HepG2 (cell line): ENCODE results near the gene UTF1. TPM values are rescaled to one million over a fixed set of nuclear protein-coding genes. Genes with fewer than 3 reads are reported as not detected.

Experiments used
- ATAC-seq: fragments of 200-7000 bp; cut with Tn5 transposase; 3 replicates; pipeline ENCODE4 v1.9.1; 2020; ENCODE audit warnings: mild to moderate bottlenecking, moderate library complexity
- BruUV-seq: library from RNA; stranded (reverse); fragments of 400-500 nt; replicated peaks from 2 replicates; lab custom pipeline; 2021; lab: Mats Ljungman, UMichigan
- CTCF ChIA-PET: fragments of 300-600 bp; formaldehyde crosslinking; extraction: SDS; loops from one replicate; lab custom pipeline; 2021; ENCODE audit warnings: low total read pairs, inconsistent platforms, low intra/inter-chr PET ratio; lab: Yijun Ruan, JAX
- POLR2A ChIA-PET: fragments of 350-600 bp; sonication (Branson Sonifier 250); formaldehyde crosslinking; loops from one replicate; lab custom pipeline; 2020; ENCODE audit warnings: antibody characterized with exemption, inconsistent platforms; lab: Yijun Ruan, JAX
- DNase-seq: peaks from one replicate; pipeline ENCODE4 v3.0.0-alpha.2; 2015; ENCODE audit warnings: low spot score
- FAIRE-seq: peaks from 3 replicates; lab custom pipeline; 2011; peaks lifted over from hg19 to GRCh38; lab: Jason Lieb, UNC
- H2AFZ ChIP-seq: one replicate; pipeline ENCODE4 v1.6.1; 2011; ENCODE audit warnings: low read length, inconsistent platforms
- H3K27ac ChIP-seq: fragments of 300-600 bp; 3 replicates; pipeline ENCODE4 v1.8.0; 2011; ENCODE audit warnings: mixed run types, mild to moderate bottlenecking, mixed read lengths, low read length, inconsistent platforms; ENCODE audit not compliant: insufficient read depth; ENCODE audit errors: extremely low read length
- H3K27me3 ChIP-seq, 2 experiments: fragments of 200-600 bp in 1 of 2; 2 replicates in 1 of 2; 3 replicates in 1 of 2; pipeline versions ENCODE4 v1.6.0 to v1.8.0; 2011; ENCODE audit warnings: low read length in 2 of 2, mild to moderate bottlenecking in 2 of 2, moderate library complexity in 2 of 2, inconsistent platforms in 1 of 2; ENCODE audit not compliant: insufficient read depth in 2 of 2, control insufficient read depth in 1 of 2
- H3K36me3 ChIP-seq, 2 experiments: fragments of 200-600 bp in 1 of 2; replicated peaks in 1 of 2; 2 replicates in 1 of 2; 3 replicates in 1 of 2; pipeline versions ENCODE4 v1.5.1 to v1.8.0; 2011; ENCODE audit warnings: low read length in 2 of 2, inconsistent platforms in 1 of 2; ENCODE audit not compliant: insufficient read depth in 2 of 2, control insufficient read depth in 1 of 2
- H3K4me1 ChIP-seq: 2 replicates; pipeline ENCODE4 v1.5.1; 2012; ENCODE audit warnings: low read length, inconsistent platforms; ENCODE audit not compliant: insufficient read depth
- H3K4me2 ChIP-seq: 2 replicates; pipeline ENCODE4 v1.6.0; 2011; ENCODE audit warnings: low read depth, low read length, inconsistent platforms
- H3K4me3 ChIP-seq, 3 experiments: fragments of 200-600 bp in 1 of 3; sonication (generic), shearing (Covaris generic) in 1 of 3; replicated peaks in 1 of 3; 2 replicates each; pipeline ENCODE4 v1.5.1; 2011 to 2016; ENCODE audit warnings: low read length in 3 of 3, inconsistent platforms in 2 of 3, low read depth in 2 of 3, mild to moderate bottlenecking in 2 of 3, control low read depth in 1 of 3, mixed read lengths in 1 of 3; ENCODE audit not compliant: insufficient read depth in 1 of 3
- H3K79me2 ChIP-seq: one replicate; pipeline ENCODE4 v1.6.1; 2011; ENCODE audit warnings: low read length, inconsistent platforms; ENCODE audit not compliant: insufficient read depth
- H3K9ac ChIP-seq: 2 replicates; pipeline ENCODE4 v1.6.0; 2011; ENCODE audit warnings: mild to moderate bottlenecking, low read depth, low read length, inconsistent platforms; ENCODE audit not compliant: insufficient read depth
- H3K9me3 ChIP-seq: 2 replicates; pipeline ENCODE4 v1.5.1; 2012; ENCODE audit warnings: mild to moderate bottlenecking, low read length
- H4K20me1 ChIP-seq: 2 replicates; pipeline ENCODE4 v1.6.0; 2011; ENCODE audit warnings: inconsistent platforms, mild to moderate bottlenecking, low read length, moderate library complexity; ENCODE audit not compliant: insufficient read depth
- RERE ChIP-seq: IDR thresholded peaks from 2 replicates; pipeline ENCODE4 v1.6.1; 2016; ENCODE audit warnings: low read depth, missing genetic modification reagents, missing compliant biosample characterization
- ZBTB4 ChIP-seq: sonication (generic); formaldehyde crosslinking; IDR thresholded peaks from 2 replicates; pipeline ENCODE4 v1.4.0; 2020; ENCODE audit warnings: missing genetic modification reagents, mild to moderate bottlenecking, borderline replicate concordance
- WGBS: methylation state at CpG from one replicate; pipeline ENCODE4 v1.1.6; 2017; ENCODE audit warnings: low lambda C conversion rate; 5-methylcytosine and 5-hydroxymethylcytosine counted together
- in situ Hi-C: cut with HindIII; loops from 2 replicates; pipeline ENCODE4 v1.10.0; 2017; ENCODE audit warnings: low pct_unique_long_range_greater_than_20kb; ENCODE audit not compliant: extremely low pct_ligation_motif_present
- intact Hi-C: fragments of 100-400 bp; cut with micrococcal nuclease; formaldehyde crosslinking; loops from one replicate; pipeline ENCODE4 v1.10.0; 2022; ENCODE audit not compliant: unreplicated experiment
- polyA plus RNA-seq, 8 experiments: library from polyadenylated mRNA; depleted of rRNA in 3 of 8; stranded (reverse) in 7 of 8; unstranded in 1 of 8; fragments of >200 nt; fragmentation: Illumina TruSeq in 4 of 8; extraction: Trizol in 4 of 8; gene quantifications; 2 replicates each; pipeline versions ENCODE4 v1.2.1 to v1.2.3, GENCODE V29; 2011 to 2016; ENCODE audit warnings: low read depth in 4 of 8, missing spikeins in 1 of 8, mixed read lengths in 1 of 8; ENCODE audit not compliant: insufficient read depth in 1 of 8
- total RNA-seq, 5 experiments: library from RNA; depleted of rRNA; stranded (reverse); fragments of >200 nt; fragmentation: Illumina TruSeq; extraction: Trizol; gene quantifications; 2 replicates each; pipeline ENCODE4 v1.2.3, GENCODE V29; 2016; ENCODE audit warnings: low read depth in 1 of 5

The UTF1 gene
- total and polyA plus RNA-seq, 2 of the 13 experiments (the other 11 are each of a cell fraction or from before 2014, with no cell fraction given), result not detected

- no peak for TF ChIP-seq ZBTB4 (CRISPR knock-in tag)
Measured at GRCh38 chr10:133219782-133220181, 10.2 kb upstream of the UTF1 start (continued).

- H3K4me2 ChIP-seq, result no peak overlapping the region
- no peak overlapping the region for H3K27ac ChIP-seq
- peaks cover 14 to 59% of the 10 kb centered on the region in 2 experiments for H3K27me3 ChIP-seq
- no peak for TF ChIP-seq RERE (CRISPR knock-in tag)
- peak; percentile 23; the same call in 1 of the 3 replicates for ATAC-seq
- intact Hi-C loops (no loop called here), in situ Hi-C loops (no loop called here)
- no TSS peak for BruUV-seq
- 18% methylated on average over 9 of the region's 11 CpGs for WGBS
- H3K4me1 ChIP-seq, result no peaks in the 10 kb centered on the region
- H3K4me3 ChIP-seq, result no peak overlapping the region
- no peak for DNase-seq
- no peaks in the 10 kb centered on the region for H3K36me3 ChIP-seq
- no peak for FAIRE-seq
- H4K20me1 ChIP-seq, result no peaks in the 10 kb centered on the region
- ChIA-PET CTCF (no interaction called here), POLR2A (no interaction called here)
- no peaks in the 10 kb centered on the region for H3K79me2 ChIP-seq
- no peak overlapping the region for H2AFZ ChIP-seq
- no peak overlapping the region for H3K9ac ChIP-seq
- H3K9me3 ChIP-seq, result no peaks in the 10 kb centered on the region
Measured at GRCh38 chr10:133221331-133221730, 8.7 kb upstream of the UTF1 start.
